CD14-positive monocyte (primary cell): Measurements from ENCODE around the gene CA14. TPM values are rescaled to one million over a fixed set of nuclear protein-coding genes. Genes with fewer than 3 reads are reported as not detected.

Experiments used
- DNase-seq, 3 donors: peaks; one replicate each; pipeline ENCODE4 v3.0.0-alpha.2; 2011 to 2022
- H2AFZ ChIP-seq: 2 replicates; pipeline ENCODE4 v1.6.0; 2012; ENCODE audit warnings: mild to moderate bottlenecking, low read depth, low read length, inconsistent platforms; ENCODE audit not compliant: insufficient read depth, poor library complexity, severe bottlenecking
- H3K27ac ChIP-seq, 2 donors: 1 replicate in 1 of 2; 2 replicates in 1 of 2; pipeline ENCODE4 v1.5.1; 2012 to 2013; ENCODE audit warnings: low read length in 2 of 2, control low read depth in 1 of 2, inconsistent platforms in 1 of 2, low read depth in 1 of 2, mild to moderate bottlenecking in 1 of 2
- H3K27me3 ChIP-seq, 2 donors: one replicate each; pipeline versions ENCODE4 v1.6.0 to v1.6.1; 2011 to 2013; ENCODE audit warnings: low read length in 2 of 2; ENCODE audit not compliant: control insufficient read depth in 2 of 2, insufficient read depth in 2 of 2
- H3K36me3 ChIP-seq, 2 donors: replicated peaks in 1 of 2; 1 replicate in 1 of 2; 2 replicates in 1 of 2; pipeline versions ENCODE4 v1.5.1 to v1.6.1; 2012 to 2013; ENCODE audit warnings: low read length in 2 of 2, control low read depth in 1 of 2, inconsistent platforms in 1 of 2, mild to moderate bottlenecking in 1 of 2; ENCODE audit not compliant: insufficient read depth in 2 of 2, control insufficient read depth in 1 of 2
- H3K4me1 ChIP-seq, 2 donors: 1 replicate in 1 of 2; 2 replicates in 1 of 2; pipeline versions ENCODE4 v1.5.1 to v1.6.1; 2012 to 2013; ENCODE audit warnings: low read length in 2 of 2, control low read depth in 1 of 2, inconsistent platforms in 1 of 2, mild to moderate bottlenecking in 1 of 2, moderate library complexity in 1 of 2; ENCODE audit not compliant: insufficient read depth in 2 of 2, control insufficient read depth in 1 of 2
- H3K4me2 ChIP-seq: replicated peaks from 2 replicates; pipeline ENCODE3; 2012; ENCODE audit warnings: low read length, moderate library complexity, mild to moderate bottlenecking; ENCODE audit not compliant: poor library complexity, severe bottlenecking; ENCODE audit errors: extremely low read depth
- H3K4me3 ChIP-seq, 3 experiments: fragments of 200-600 bp in 1 of 3; sonication (generic) in 1 of 3; replicated peaks in 1 of 3; 1 replicate in 2 of 3; 2 replicates in 1 of 3; pipeline ENCODE4 v1.5.1; 2011 to 2013; ENCODE audit warnings: low read length in 3 of 3, mild to moderate bottlenecking in 3 of 3, control low read depth in 2 of 3, low read depth in 2 of 3, inconsistent platforms in 1 of 3, moderate library complexity in 1 of 3
- H3K79me2 ChIP-seq: 2 replicates; pipeline ENCODE4 v1.6.0; 2012; ENCODE audit warnings: mild to moderate bottlenecking, control low read depth, inconsistent platforms, low read length, moderate library complexity; ENCODE audit not compliant: insufficient read depth
- H3K9ac ChIP-seq: 2 replicates; pipeline ENCODE4 v1.6.0; 2017; ENCODE audit warnings: low read length, mild to moderate bottlenecking; ENCODE audit not compliant: insufficient read depth, poor library complexity, severe bottlenecking
- H3K9me3 ChIP-seq, 2 donors: replicated peaks in 1 of 2; 1 replicate in 1 of 2; 2 replicates in 1 of 2; pipeline versions ENCODE4 v1.5.1 to v1.6.1; 2012 to 2013; ENCODE audit warnings: low read length in 2 of 2, control low read depth in 1 of 2; ENCODE audit not compliant: control insufficient read depth in 1 of 2, insufficient read depth in 1 of 2
- H4K20me1 ChIP-seq: 2 replicates; pipeline ENCODE4 v1.6.0; 2012; ENCODE audit warnings: mild to moderate bottlenecking, low read length, control low read depth, moderate library complexity; ENCODE audit not compliant: insufficient read depth
- H3K27ac Mint-ChIP-seq, 7 donors: one replicate each; pipeline ENCODE4 v1.8.0; 2020; ENCODE audit warnings: mild to moderate bottlenecking in 7 of 7, mixed read lengths in 7 of 7, moderate library complexity in 6 of 7, inconsistent platforms in 2 of 7
- H3K27me3 Mint-ChIP-seq, 3 donors: one replicate each; pipeline ENCODE4 v1.8.0; 2021 to 2022; ENCODE audit warnings: low read depth in 3 of 3, mild to moderate bottlenecking in 3 of 3, mixed read lengths in 3 of 3, moderate library complexity in 3 of 3, inconsistent platforms in 1 of 3
- H3K36me3 Mint-ChIP-seq, 2 donors: one replicate each; pipeline ENCODE4 v1.8.0; 2020; ENCODE audit warnings: mixed read lengths in 2 of 2, inconsistent platforms in 1 of 2, mild to moderate bottlenecking in 1 of 2
- H3K4me1 Mint-ChIP-seq: one replicate; pipeline ENCODE4 v1.8.0; 2020; ENCODE audit warnings: mild to moderate bottlenecking, mixed read lengths
- H3K4me3 Mint-ChIP-seq, 2 donors: one replicate each; pipeline ENCODE4 v1.8.0; 2020; ENCODE audit warnings: mild to moderate bottlenecking in 2 of 2, mixed read lengths in 2 of 2, moderate library complexity in 1 of 2
- H3K9me3 Mint-ChIP-seq, 7 donors: one replicate each; pipeline ENCODE4 v1.8.0; 2020 to 2022; ENCODE audit warnings: mixed read lengths in 7 of 7, mild to moderate bottlenecking in 6 of 7, moderate library complexity in 6 of 7, inconsistent platforms in 2 of 7
- WGBS: methylation state at CpG from one replicate; pipeline ENCODE4 v1.1.5; 2013; ENCODE audit warnings: missing lambda C conversion rate; ENCODE audit not compliant: insufficient coverage; 5-methylcytosine and 5-hydroxymethylcytosine counted together
- intact Hi-C, 2 donors: fragments of 100-400 bp; cut with micrococcal nuclease; formaldehyde crosslinking; loops; one replicate each; pipeline versions ENCODE4 v1.15.0 to v1.15.1; 2023
- polyA plus RNA-seq, 3 donors: library from polyadenylated mRNA; depleted of rRNA in 1 of 3; unstranded in 2 of 3; stranded (reverse) in 1 of 3; fragments of 300-500 nt in 2 of 3; fragments of >200 nt in 1 of 3; fragmentation: Illumina TruSeq in 2 of 3; gene quantifications; 1 replicate in 2 of 3; 2 replicates in 1 of 3; pipeline ENCODE4 v1.2.3, GENCODE V29; 2012 to 2021
- TF ChIP-seq, protein P1 (sequence below): fragments of 200-600 bp; IDR thresholded peaks from one replicate; pipeline ENCODE4 v1.8.0; 2022; ENCODE audit warnings: antibody characterized with exemption, mild to moderate bottlenecking

The CA14 gene
- polyA plus RNA-seq, 3 donors = not detected

DNA sequence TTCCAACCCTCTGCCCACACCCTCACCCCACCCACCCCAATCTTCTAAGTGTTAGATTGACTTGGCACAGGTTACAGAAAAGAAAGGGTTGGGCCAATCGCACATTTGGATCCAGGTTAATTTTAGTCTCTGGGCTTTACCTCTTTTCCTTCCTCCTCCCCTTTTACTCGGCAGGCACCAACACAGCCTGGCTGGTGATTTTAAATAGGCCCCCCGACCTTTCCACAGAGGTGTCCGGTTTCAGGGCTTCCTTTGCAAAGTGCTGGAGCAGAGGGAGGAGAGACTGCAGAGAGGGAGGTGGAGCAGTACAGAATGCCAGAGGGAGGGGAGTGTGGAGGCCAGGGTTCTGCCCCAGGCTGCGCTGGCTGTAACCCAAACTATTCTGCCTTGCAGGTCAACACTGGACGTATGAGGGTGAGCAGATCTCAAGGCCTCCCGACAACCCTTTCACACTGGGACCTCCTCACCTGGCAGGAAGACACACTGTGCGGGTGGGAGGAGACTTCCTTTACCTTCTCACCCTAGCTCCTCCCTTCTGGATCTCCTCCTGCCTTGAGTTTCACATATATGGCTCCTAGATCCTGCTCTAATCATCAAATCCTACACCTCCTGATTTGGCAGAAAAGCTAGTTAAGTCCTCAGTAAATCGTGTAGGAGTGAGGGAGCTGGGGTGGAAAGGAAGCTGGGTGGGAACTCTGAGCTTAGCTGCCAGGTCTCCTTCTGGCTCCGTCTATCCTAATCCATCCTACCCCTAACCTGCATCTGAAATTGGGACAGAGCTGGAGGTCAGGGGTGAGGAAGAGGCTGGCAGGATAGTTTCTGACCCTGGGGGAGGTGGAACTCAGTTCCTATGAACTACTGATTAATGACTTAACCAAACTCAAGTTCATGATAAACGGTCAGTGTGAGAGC is 2.4 kb downstream of the CA14 start:
- H3K27me3 ChIP-seq = peaks cover 38 to 44% of the 10 kb centered on the region in 2 donors
- H3K4me3 ChIP-seq = no peak overlapping the region
- H3K9ac ChIP-seq = no peak overlapping the region
- Mint-ChIP-seq H3K36me3 (peaks cover 10 to 13% of the 10 kb centered on the region in 2 donors), H3K4me1 (peaks cover 24% of the 10 kb centered on the region), H3K4me3 (peak overlapping the region in 1 of 2 donors; percentile 19), H3K9me3 (peaks cover 0 to 9% (median 2%) of the 10 kb centered on the region in 7 donors), H3K27me3 (peaks cover 42 to 51% (median 48%) of the 10 kb centered on the region in 3 donors), H3K27ac (no peak overlapping the region)
- H4K20me1 ChIP-seq = no peaks in the 10 kb centered on the region
- no peak overlapping the region for H2AFZ ChIP-seq
- H3K79me2 ChIP-seq = no peaks in the 10 kb centered on the region
- H3K4me1 ChIP-seq = peaks cover 14 to 15% of the 10 kb centered on the region in 2 donors
- H3K27ac ChIP-seq = no peak overlapping the region
- 62% methylated on average over 3 of the region's 11 CpGs for WGBS
- intact Hi-C loops = loop anchor here (10.0 kb wide), 2 partner anchors 45 to 295 kb away; no protein-coding TSS in a partner anchor
- H3K4me2 ChIP-seq = no peak overlapping the region
- peaks cover 7 to 8% of the 10 kb centered on the region in 2 donors for H3K36me3 ChIP-seq
- H3K9me3 ChIP-seq = no peaks in the 10 kb centered on the region
- TF ChIP-seq, protein P1, sequence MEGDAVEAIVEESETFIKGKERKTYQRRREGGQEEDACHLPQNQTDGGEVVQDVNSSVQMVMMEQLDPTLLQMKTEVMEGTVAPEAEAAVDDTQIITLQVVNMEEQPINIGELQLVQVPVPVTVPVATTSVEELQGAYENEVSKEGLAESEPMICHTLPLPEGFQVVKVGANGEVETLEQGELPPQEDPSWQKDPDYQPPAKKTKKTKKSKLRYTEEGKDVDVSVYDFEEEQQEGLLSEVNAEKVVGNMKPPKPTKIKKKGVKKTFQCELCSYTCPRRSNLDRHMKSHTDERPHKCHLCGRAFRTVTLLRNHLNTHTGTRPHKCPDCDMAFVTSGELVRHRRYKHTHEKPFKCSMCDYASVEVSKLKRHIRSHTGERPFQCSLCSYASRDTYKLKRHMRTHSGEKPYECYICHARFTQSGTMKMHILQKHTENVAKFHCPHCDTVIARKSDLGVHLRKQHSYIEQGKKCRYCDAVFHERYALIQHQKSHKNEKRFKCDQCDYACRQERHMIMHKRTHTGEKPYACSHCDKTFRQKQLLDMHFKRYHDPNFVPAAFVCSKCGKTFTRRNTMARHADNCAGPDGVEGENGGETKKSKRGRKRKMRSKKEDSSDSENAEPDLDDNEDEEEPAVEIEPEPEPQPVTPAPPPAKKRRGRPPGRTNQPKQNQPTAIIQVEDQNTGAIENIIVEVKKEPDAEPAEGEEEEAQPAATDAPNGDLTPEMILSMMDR = no peak
- no peak for DNase-seq

DNA sequence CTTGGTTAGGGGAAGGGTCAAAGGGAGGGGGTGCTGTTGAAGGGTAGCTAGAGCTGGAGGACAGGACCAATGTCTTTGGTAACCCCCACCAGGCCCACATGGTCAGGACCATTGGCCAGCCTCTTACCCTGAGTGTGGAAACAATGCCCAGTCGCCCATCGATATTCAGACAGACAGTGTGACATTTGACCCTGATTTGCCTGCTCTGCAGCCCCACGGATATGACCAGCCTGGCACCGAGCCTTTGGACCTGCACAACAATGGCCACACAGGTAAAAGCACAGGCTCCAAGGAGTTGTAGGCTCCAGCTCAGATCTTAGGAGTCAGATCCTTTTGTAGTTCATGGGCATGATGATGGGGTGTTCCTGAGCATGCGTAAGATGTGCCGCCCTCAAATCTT is 3.8 kb downstream of the CA14 start:
- no peak overlapping the region for H3K4me2 ChIP-seq
- Mint-ChIP-seq H3K27ac (no peak overlapping the region), H3K9me3 (peaks cover 0 to 9% (median 2%) of the 10 kb centered on the region in 7 donors), H3K36me3 (peaks cover 24 to 26% of the 10 kb centered on the region in 2 donors), H3K27me3 (peaks cover 39 to 46% (median 45%) of the 10 kb centered on the region in 3 donors), H3K4me3 (no peak overlapping the region), H3K4me1 (peaks cover 15% of the 10 kb centered on the region)
- H3K9me3 ChIP-seq = no peaks in the 10 kb centered on the region
- H3K27ac ChIP-seq = no peak overlapping the region
- peaks cover 4 to 6% of the 10 kb centered on the region in 2 donors for H3K4me1 ChIP-seq
- WGBS = 92% methylated on average over 4 of the region's 6 CpGs
- peaks cover 3% of the 10 kb centered on the region for H3K79me2 ChIP-seq
- no peaks in the 10 kb centered on the region for H4K20me1 ChIP-seq
- peaks cover 35 to 41% of the 10 kb centered on the region in 2 donors for H3K27me3 ChIP-seq
- intact Hi-C loops = loop anchor here in 1 of 2 donors (10.0 kb wide), 1 partner anchor 293 kb away; no protein-coding TSS in a partner anchor
- H3K9ac ChIP-seq = no peak overlapping the region
- DNase-seq = no peak
- TF ChIP-seq, protein P1 = no peak
- H2AFZ ChIP-seq = no peak overlapping the region
- peaks cover 20 to 22% of the 10 kb centered on the region in 2 donors for H3K36me3 ChIP-seq
- no peak overlapping the region for H3K4me3 ChIP-seq
